Suppressor macrophage treated with lipopolysaccharide for 1 hour (primary cell): ENCODE data around the gene NCKAP5.
"Not testable (repeated sequence)": the region's sequence is repeated elsewhere in the genome, so short reads cannot be mapped to it uniquely, and the experiment has no call there.

Experiments used
- DNase-seq, 3 donors: peaks; one replicate each; pipeline ENCODE4 v3.0.0-alpha.2; 2020 to 2022

Gene NCKAP5

GRCh38 chr2:132857319-132857718 is 710.9 kb downstream of the NCKAP5 start:
- DNase-seq, result no peak

- DNase-seq, result no peak
Measured at GRCh38 chr2:132850688-132851087, 717.6 kb downstream of the NCKAP5 start.

- no peak for DNase-seq
Measured at GRCh38 chr2:132849118-132849517, 719.1 kb downstream of the NCKAP5 start.

- DNase-seq, result no peak
Measured at GRCh38 chr2:132845339-132845738, 722.9 kb downstream of the NCKAP5 start.

- DNase-seq, result no peak
Measured at GRCh38 chr2:132844585-132844984, 723.7 kb downstream of the NCKAP5 start.

- no peak for DNase-seq
Measured at GRCh38 chr2:132837769-132838168, 730.5 kb downstream of the NCKAP5 start.

GRCh38 chr2:132830321-132830827 is 737.9 kb downstream of the NCKAP5 start:
- DNase-seq, result no peak

GRCh38 chr2:132825601-132826000 is 742.7 kb downstream of the NCKAP5 start:
- no peak for DNase-seq

GRCh38 chr2:132824716-132825115 is 743.5 kb downstream of the NCKAP5 start:
- peak in 1 of 3 donors; percentile 34 for DNase-seq

- no peak for DNase-seq
Measured at GRCh38 chr2:132816234-132816633, 752.0 kb downstream of the NCKAP5 start.

- peak in 1 of 3 donors; percentile 6 for DNase-seq
Measured at GRCh38 chr2:132815516-132815915, 752.7 kb downstream of the NCKAP5 start.

- DNase-seq, result no peak
Measured at GRCh38 chr2:132814651-132815050, 753.6 kb downstream of the NCKAP5 start.

- no peak for DNase-seq
Measured at GRCh38 chr2:132813422-132813821, 754.8 kb downstream of the NCKAP5 start.

- no peak for DNase-seq
Measured at GRCh38 chr2:132811148-132811915, 756.9 kb downstream of the NCKAP5 start.

- DNase-seq, result not testable (repeated sequence)
Measured at GRCh38 chr2:132809962-132810361, 758.3 kb downstream of the NCKAP5 start.

GRCh38 chr2:132804051-132804450 is 764.2 kb downstream of the NCKAP5 start:
- DNase-seq, result peak; percentile 85 to 93 (median 89)

- no peak for DNase-seq
Measured at GRCh38 chr2:132798341-132798740, 769.9 kb downstream of the NCKAP5 start.

GRCh38 chr2:132797556-132797955 is 770.7 kb downstream of the NCKAP5 start:
- peak; percentile 18 to 55 (median 34) for DNase-seq

GRCh38 chr2:132797071-132797470 is 771.2 kb downstream of the NCKAP5 start:
- DNase-seq, result no peak

GRCh38 chr2:132795220-132795619 is 773.0 kb downstream of the NCKAP5 start:
- no peak for DNase-seq

- no peak for DNase-seq
Measured at GRCh38 chr2:132793532-132793931, 774.7 kb downstream of the NCKAP5 start.

GRCh38 chr2:132790207-132790785 is 778.0 kb downstream of the NCKAP5 start:
- no peak for DNase-seq

GRCh38 chr2:132789066-132789465 is 779.2 kb downstream of the NCKAP5 start:
- no peak for DNase-seq

- no peak for DNase-seq
Measured at GRCh38 chr2:132788310-132788838, 779.9 kb downstream of the NCKAP5 start.
